IMR-90 (cell line): Measurements from ENCODE around the gene CPEB3.

Experiments used
- BHLHE40 ChIP-seq: fragments of 150-350 bp; IDR thresholded peaks from 2 replicates; pipeline ENCODE4 v1.6.1; 2016; ENCODE audit warnings: mild to moderate bottlenecking, low read depth, low read length
- ELK1 ChIP-seq: fragments of 150-350 bp; IDR thresholded peaks from 2 replicates; pipeline ENCODE4 v1.6.1; 2016; ENCODE audit warnings: low read depth, mild to moderate bottlenecking, low read length, moderate library complexity, borderline replicate concordance
- MAFK ChIP-seq: IDR thresholded peaks from 2 replicates; pipeline ENCODE4 v1.6.1; 2012; ENCODE audit warnings: low read depth, low read length, improper control_type of control experiment
- MAZ ChIP-seq: IDR thresholded peaks from 2 replicates; pipeline ENCODE4 v1.6.1; 2012; ENCODE audit warnings: low read depth, mild to moderate bottlenecking, low read length, improper control_type of control experiment, moderate library complexity, borderline replicate concordance
- POLR2A ChIP-seq: IDR thresholded peaks from 2 replicates; pipeline ENCODE4 v1.6.1; 2012; ENCODE audit warnings: mild to moderate bottlenecking, low read depth, low read length
- RAD21 ChIP-seq: IDR thresholded peaks from 2 replicates; pipeline ENCODE4 v1.6.1; 2012; ENCODE audit warnings: low read length, improper control_type of control experiment
- RCOR1 ChIP-seq: IDR thresholded peaks from 2 replicates; pipeline ENCODE4 v1.6.1; 2012; ENCODE audit warnings: mild to moderate bottlenecking, low read length, improper control_type of control experiment; ENCODE audit not compliant: insufficient replicate concordance
- RFX5 ChIP-seq: IDR thresholded peaks from 2 replicates; pipeline ENCODE4 v1.8.0; 2012; ENCODE audit warnings: low read depth, mild to moderate bottlenecking, low read length, moderate library complexity
- SMC3 ChIP-seq: fragments of 150-350 bp; IDR thresholded peaks from 2 replicates; pipeline ENCODE4 v1.6.1; 2016; ENCODE audit warnings: low read depth, mild to moderate bottlenecking, antibody characterized with exemption, low read length, moderate library complexity
- TF ChIP-seq, protein P1 (sequence below): conservative IDR thresholded peaks from 2 replicates; pipeline ENCODE4 v1.5.1; 2012; ENCODE audit warnings: mild to moderate bottlenecking, low read depth, low read length, improper control_type of control experiment
- TF ChIP-seq, protein P2 (sequence below): fragments of 150-350 bp; IDR thresholded peaks from 2 replicates; pipeline ENCODE4 v1.6.1; 2017; ENCODE audit warnings: mild to moderate bottlenecking, antibody characterized with exemption, low read length, low read depth

DNA sequence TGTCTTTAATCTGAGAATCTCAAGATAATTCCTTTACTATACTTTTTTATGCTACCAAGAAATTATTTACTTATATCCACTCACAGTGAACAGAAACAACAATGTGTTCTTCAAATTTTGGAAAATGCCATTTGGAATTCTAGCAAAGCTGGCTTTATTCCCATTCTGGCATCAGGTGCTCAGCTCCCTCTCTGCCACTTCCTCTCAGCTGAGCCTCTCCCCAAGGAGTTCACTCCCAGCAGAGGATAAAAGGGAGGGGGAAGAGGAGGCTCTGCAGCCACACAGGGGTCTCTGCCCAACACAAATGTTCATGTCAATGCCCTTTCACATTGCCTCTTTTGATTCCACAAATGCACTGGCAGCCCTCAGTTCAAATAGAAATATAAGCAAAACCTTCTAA lies 116.9 kb downstream of the CPEB3 start:
- TF ChIP-seq, protein P1, sequence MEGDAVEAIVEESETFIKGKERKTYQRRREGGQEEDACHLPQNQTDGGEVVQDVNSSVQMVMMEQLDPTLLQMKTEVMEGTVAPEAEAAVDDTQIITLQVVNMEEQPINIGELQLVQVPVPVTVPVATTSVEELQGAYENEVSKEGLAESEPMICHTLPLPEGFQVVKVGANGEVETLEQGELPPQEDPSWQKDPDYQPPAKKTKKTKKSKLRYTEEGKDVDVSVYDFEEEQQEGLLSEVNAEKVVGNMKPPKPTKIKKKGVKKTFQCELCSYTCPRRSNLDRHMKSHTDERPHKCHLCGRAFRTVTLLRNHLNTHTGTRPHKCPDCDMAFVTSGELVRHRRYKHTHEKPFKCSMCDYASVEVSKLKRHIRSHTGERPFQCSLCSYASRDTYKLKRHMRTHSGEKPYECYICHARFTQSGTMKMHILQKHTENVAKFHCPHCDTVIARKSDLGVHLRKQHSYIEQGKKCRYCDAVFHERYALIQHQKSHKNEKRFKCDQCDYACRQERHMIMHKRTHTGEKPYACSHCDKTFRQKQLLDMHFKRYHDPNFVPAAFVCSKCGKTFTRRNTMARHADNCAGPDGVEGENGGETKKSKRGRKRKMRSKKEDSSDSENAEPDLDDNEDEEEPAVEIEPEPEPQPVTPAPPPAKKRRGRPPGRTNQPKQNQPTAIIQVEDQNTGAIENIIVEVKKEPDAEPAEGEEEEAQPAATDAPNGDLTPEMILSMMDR, result no peak
- no peak for TF ChIP-seq RCOR1
- no peak for TF ChIP-seq MAFK
- no peak for TF ChIP-seq RAD21
- TF ChIP-seq SMC3, result no peak
- TF ChIP-seq POLR2A, result no peak
- TF ChIP-seq, protein P2, sequence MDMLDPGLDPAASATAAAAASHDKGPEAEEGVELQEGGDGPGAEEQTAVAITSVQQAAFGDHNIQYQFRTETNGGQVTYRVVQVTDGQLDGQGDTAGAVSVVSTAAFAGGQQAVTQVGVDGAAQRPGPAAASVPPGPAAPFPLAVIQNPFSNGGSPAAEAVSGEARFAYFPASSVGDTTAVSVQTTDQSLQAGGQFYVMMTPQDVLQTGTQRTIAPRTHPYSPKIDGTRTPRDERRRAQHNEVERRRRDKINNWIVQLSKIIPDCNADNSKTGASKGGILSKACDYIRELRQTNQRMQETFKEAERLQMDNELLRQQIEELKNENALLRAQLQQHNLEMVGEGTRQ, result no peak
- TF ChIP-seq RFX5, result no peak
- no peak for TF ChIP-seq ELK1
- TF ChIP-seq BHLHE40, result no peak
- no peak for TF ChIP-seq MAZ
